GM23248 (cell line): ENCODE results near the gene CCDC78.

Source experiments
- EZH2 ChIP-seq: fragments of 200-600 bp; sonication (generic); IDR thresholded peaks from 2 replicates; pipeline ENCODE4 v1.6.1; 2018; ENCODE audit warnings: antibody characterized with exemption, mild to moderate bottlenecking; ENCODE audit not compliant: insufficient read depth, poor library complexity, severe bottlenecking
- EZH2phosphoT487 ChIP-seq: fragments of 200-600 bp; sonication (generic); IDR thresholded peaks from 2 replicates; pipeline ENCODE4 v1.6.1; 2018; ENCODE audit warnings: antibody characterized with exemption, moderate library complexity, mild to moderate bottlenecking, low read depth; ENCODE audit not compliant: insufficient read depth

GRCh38 chr16:754656-755055 lies 28.4 kb upstream of the CCDC78 start:
- no peak for TF ChIP-seq EZH2
- no peak for TF ChIP-seq EZH2phosphoT487
